AG08395 (cell line): Measurements from ENCODE around the gene MMP24OS.

Experiments
- DNase-seq: peaks from one replicate; pipeline ENCODE4 v3.0.0; 2012; ENCODE audit warnings: mixed read lengths, low spot score

Gene MMP24OS

DNA sequence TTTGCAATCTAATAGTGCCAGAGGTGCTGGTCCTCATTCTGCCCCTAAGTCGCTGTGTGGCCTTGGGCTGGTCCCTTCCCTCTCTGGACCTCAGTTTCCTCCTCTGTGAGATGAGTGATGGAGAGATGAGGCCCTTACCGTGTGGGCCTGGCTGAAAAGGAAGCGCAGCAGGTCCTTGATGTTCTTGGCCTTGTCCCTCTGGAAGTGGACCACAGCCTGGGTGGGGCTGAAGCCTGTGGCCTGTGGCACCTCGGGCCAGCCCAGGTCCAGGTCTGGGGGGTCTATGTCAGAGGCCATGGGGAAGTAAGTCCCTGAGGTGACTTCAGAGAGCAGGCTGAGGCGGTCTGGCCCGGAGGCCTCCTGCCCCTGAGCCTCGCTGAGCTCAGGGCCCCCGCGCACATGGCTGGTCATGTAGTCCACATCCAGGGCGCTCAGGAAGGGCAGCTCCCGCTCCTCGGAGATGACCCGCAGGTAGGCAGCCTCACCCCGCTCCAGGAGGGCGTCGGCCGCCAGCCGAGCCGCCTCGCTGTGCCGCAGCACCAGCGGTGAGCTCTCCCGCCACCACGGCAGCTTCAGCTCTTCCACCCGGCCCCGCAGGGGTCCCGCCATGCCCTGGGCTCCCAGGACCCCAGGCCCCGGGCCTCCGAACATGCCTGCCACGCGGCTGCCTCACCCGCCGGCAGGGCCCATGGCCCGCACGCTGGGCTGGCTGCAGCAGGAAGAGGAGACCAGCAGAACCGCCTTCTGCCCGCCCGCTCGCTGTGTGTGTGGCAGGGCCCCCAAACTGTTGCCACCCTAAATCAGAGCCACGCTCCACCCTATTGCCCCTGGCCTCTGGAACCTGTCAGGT, 14.0 kb upstream of the MMP24OS start, which contains the start of gene FAM83C:
Gene FAM83C, minus strand, starts transcription at position 772 of the 850 bp plus-strand sequence. Its CDS starts 121 bp downstream, at position 651.
- DNase-seq = no peak

DNA sequence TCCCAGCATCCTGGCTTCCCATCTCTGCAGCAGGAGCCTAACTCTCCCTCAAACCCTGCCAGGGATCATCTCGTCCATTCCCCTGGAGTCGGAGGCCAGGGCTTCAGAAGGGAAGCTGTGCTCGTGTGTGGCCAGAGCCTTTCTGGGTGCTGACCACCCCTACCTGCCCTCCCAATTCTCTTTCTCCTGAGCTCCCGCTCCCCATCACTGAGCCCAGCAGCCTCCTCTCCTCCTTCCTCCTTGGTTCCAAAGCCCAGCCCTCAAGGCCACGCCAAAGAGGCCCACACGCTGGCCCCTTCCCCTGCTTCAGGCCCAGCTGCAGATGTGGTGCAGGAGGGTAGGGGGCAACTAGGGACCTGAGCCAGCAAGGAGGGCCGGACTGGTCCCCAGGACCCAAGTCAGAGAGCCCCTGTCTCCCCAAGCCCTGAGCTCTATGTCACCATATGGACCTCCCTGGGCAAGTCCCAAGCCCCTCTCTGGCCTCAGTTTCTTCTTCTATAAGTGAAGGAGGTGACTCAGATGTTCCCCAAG, 13.0 kb upstream of the MMP24OS start:
- no peak for DNase-seq

DNA sequence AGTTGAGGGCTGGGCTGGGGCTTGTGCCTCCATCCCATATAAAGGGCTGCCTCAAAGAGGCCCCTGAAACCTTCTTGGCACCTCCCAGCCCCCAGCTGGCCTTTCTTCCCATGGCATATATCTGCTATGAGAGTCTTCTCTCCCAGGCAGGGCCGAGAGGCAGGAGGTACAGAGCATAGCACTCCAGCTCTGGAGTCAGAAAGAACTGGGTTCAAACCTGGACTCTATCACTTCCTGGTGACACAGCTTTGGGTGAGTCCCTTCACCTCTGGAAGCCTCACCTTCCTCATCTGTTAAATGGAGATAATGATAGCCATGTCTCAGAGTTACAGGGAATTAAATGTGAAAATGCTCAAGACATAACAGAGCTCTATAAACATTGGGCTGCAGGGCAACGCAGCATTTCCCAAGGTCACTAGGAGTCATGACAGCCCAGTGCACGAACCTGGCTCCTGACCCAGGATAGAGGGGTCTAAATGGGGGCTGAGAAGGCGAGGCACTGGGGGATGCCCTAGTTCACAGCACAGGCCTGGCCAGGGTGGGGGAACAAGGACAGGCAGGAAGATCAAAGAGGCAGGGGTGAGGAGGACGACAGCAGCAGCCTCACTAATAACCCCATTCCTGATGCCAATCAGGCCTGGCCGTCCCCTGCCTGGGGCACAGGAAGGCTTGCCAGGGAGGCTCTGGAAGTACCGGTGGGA, 12.4 kb upstream of the MMP24OS start:
- DNase-seq = no peak

DNA sequence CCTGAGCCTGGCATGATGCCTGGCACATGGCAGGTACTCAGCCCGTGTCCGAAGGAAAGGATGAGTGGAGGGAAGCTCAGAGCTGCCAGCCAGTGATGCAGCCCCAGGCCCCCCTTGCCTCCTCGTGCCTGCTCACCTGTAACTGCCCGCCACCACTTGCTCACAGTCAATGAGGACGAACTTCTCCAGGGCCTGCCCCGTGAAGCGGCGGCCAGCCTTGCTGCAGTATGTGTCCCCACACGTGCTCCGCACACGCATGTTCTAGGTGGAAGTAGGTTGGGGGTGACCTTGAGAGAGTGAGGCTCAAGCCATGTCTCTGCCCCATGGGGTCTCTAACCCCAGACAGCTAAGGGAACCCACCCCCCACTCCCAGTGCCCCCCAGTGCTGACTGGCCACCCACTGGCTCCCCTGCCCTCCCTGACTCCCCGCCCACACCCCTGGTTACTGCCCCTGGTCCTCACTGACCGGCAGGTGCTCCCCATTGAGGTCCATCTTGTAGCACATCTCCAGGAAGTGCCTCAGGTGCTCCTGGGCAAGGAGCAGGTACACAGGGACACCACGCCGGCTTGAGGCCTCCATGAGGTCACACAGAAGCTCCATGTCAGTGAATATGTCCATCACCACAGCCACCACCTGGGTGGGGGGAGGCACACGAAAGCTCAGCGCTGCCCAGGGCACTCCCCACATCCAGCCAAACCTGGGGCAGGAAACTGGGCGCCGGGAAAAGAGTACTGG, 10.6 kb upstream of the MMP24OS start:
- DNase-seq = no peak

DNA sequence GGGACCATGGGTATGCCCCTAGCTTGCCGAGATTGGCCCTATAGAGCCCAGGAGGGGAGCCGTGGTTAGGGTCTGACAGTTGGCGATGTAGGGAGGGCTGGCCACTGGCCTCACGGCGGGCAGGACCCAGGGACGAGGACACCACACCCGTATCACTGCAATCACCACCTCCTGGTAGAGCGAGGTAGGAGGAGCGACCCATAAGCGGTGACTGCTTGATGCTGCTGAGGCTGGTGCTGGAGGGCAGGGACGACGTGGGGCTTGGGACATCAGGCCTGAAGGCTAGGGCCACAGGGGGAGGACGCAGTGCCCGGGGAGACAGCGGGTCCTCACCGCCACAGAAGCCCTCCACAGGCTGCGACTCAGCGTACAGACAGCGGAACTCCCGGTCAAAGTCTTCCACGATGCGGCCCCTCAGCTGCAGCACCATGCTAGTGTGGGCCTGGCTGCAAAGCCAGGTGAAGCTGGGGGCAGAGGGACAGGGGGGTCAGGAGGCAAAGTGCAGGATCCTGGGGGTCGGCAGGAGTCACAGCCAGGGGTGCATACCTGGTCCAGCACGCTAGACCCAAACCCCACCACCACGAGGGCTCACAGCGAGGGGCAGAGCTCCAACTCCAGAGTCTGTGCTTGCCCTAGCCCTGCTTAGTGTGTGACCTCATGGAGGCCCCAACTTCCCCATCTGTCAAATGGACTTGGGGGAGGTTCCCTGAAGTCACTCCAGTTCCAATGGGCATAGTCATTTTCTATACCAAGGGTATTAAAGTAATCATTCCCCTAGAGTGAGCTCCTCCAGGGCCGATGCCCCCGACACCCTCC, 9.8 kb upstream of the MMP24OS start:
- no peak for DNase-seq

DNA sequence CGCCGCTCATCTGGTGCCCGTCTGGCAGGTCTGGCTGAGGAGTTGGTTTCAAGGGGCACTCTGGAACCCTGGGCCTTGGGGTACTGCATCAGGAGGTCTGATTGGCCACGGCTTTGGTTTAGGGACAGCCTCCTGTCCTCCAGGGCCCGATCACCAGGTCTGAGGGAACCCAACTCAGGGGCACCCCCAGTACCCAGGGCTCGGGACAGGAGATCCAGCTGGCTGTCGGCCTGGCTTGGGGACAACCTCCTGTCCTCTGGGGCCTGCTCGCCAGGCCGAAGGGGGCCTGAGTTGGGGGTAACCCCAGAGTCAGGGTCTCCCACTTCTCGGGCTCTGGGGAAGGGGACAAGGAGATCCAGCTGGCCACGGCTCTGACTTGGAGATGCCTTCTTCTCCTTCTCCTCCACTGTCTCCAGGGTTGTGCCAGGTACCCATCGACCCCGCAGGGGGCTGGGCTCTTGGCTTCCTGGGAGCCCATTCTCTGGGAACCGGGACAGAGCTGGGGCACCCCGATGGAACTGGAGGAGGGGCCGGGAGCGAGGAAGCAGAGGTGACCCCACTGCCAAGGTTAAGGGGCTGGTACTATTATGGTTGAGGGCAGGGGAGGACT, 9.1 kb upstream of the MMP24OS start:
- no peak for DNase-seq

DNA sequence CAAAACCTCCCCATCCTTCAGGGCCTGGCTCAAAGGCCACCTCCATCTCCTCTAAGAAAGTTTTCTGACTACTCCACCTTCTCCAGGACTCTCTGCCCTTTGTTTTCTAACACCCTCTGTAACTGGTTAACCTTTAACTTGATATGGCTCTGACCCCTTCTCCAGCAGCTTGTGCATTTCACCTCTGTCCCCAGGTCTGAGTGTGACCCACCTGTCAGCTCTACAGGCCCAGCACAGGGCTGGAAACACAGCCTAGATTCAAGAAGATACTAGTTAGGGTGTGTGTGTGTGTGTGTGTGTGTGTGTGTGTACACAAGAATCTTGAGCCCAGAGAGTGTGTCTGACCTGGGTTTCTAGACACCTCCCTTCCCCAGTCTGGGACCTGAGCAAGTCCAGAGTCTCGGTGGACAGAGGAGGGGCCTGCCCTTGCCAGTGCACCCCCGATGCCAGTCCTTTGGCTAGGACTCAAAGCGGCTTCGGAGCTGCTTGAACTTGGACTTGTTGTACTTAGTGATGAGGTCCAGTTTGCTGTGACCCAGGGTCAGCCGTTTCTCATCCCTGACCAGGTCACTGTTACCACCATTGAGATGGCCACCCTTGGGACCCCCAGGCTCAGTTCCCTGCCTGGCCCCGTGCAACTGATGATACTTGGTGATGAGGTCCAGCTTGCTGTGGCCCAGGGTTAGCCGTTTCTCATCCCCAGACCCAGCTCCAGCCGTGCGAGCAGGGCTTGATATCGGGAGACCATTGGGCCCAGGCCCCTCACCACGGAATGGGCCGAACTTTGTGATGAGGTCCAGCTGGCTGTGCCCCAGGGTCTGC, 8.4 kb upstream of the MMP24OS start:
- no peak for DNase-seq

DNA sequence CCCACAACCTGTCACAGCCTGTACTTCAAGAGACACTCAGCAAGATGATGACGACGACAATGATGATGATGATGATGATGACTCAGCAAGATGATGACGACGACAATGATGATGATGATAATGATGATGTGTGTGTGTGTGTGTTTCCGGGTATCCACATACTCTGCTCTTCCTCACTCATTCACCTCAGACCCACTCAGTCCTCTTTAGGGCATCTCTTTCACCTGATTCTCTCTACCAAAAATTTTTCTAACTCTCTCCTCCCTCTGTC, 7.8 kb upstream of the MMP24OS start:
- DNase-seq = no peak

DNA sequence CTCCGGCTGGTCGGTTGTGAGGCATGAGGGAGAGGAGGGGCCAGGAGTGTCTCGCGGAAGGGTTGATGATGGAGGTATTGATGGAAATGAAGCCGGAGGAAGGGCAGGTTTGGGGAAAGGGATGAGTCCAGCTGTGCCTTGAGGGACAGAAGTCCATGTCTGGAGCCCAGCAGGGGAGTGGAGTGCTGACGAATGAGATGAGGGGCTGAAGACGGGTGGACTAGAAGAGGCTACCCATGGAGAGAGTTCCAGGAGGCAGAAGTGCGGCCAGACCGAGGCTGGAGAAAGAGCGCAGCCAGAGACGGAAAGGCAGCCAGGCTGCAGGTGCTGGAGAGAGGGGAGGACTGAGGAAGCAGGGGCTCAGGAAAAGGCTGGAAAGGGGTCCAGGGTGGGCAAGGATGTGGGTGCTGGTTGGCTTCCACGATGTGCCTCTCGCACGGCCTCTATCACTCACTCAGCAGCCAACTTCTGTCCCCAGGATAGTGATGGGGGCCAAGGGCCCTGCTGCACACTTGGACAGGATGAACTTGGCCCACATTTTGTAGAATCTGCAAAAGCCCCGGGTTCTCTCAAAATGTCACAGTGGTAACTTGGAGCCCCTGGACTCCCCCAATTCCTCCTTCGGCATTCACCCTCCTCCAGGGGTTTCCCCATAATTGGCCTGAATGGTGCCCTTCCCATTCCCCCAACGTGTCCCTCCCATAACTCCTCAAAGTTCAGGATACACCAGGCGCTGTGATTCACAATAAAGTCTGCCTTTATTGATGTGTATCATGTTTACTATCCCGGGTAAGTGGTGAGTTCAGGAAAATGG, 7.3 kb upstream of the MMP24OS start:
- DNase-seq = no peak

DNA sequence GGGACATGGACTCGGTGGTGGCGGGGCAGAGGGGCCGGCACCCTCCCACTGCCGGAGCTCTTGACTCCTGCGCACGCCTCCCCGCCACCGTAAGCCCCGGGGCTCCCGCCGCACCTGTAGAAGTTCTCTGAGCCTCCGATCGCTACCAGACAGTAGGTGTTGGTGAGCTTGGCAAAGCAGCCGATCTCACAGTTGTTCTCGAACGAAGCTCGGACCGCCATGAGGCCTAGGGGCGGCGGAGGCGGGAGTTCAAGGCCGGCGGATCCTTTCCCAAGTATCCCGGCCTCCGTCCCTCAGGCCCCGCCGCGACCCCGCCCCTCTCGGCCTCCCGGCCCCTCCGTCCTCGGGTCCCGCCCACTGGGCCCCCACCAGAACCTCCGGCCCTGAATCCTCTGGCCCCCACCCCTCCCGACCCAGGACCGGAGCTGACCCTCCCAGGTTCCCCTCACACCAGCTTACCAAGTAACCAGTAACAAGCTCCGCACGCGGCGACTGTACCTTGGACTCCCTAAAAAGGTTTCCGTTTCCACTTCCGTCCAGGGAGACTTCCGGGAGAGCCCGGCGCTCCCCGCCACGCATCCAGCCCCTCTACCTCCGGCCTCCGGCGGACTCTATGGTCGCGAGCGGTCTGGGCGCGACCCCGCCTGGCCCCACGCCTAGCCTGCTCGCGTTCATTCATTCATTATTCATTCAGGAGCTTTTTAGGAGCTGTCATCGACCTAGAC, 6.5 kb upstream of the MMP24OS start, which contains the start of gene EIF6:
Gene EIF6, minus strand, starts transcription at position 506 of the 725 bp plus-strand sequence. Its CDS starts 285 bp downstream, at position 221.
- peak; percentile 91 for DNase-seq

DNA sequence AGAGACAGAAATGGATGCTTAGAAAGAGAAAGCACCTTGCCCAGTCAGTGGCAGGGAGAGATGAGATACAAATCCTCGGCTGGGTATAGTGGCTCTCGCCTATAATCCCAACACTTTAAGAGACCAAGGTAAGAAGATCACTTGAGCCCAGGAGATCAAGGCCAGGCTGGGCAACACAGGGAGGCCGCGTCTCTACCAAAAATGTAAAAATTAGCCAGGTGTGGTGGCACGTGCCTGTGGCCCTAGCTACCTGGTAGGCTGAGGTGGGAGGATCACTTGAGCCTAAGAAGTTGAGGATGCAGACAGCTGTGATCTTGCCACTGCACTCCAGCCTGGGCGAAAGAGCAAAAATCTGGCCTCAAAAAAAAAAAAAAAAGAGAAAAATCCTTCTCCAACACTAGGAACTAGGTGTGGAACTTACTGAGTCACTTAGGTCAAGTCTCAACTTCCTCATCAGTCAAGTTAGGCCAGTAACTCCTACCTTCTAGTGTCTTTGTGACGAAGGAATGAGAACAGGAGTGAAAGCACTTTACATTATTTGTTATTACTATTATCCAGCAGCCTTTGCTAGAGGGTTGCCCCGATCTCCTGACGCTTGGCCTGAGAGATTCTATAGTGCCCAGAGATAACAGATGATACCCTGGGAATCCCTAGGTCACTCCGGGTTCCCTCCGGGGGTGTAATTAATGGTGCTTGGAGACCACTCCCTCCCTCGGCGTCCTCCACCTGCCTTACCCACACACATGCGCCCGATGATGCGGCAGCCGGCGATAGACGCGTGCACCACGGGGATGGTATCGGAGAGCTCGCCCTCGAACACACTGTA, 5.7 kb upstream of the MMP24OS start:
- DNase-seq = no peak

DNA sequence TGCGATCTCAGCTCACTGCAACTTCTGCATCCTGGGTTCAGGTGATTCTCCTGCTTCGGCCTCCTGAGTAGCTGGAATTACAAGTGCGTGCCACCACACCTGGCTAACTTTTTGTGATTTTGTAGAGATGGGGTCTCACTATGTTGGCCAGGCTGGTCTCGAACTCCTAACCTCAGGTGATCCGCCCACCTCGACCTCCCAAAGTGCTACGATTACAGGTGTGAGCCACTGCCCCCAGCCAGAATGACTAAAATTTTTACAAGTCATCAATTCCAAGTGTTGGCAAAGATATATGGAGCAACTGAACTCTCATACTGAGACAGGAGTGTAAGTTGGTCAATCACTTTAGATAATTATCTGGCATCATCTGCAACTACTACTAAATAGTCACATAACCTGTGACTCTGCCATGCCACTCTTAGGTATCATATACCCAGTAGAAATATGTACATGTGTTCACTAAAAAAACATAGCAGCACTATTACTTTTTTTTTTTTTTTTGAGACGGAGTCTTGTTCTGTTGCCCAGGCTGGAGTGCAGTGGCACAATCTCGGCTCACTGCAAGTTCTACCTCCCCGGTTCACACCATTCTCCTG, 3.7 kb upstream of the MMP24OS start:
- DNase-seq = no peak

DNA sequence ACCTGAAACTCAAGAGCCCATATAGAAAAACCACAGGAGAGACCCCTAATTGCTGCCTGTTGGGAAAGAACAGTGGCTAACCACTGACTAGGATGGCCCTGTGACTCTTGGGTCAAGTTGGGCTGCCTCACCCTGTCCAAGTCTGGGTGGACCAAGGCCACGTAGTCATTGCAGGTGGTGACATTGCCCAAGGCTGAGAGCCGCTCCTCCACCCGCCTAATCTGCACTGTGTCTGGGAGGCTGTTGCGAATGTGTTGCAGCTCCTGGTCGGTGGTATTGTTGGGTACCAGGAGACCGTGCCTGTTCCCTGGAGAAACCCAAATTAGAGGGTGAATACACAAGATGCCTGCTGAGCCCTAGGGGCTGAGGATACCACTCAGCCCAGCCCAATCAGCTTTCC, 2.6 kb upstream of the MMP24OS start:
- no peak for DNase-seq

DNA sequence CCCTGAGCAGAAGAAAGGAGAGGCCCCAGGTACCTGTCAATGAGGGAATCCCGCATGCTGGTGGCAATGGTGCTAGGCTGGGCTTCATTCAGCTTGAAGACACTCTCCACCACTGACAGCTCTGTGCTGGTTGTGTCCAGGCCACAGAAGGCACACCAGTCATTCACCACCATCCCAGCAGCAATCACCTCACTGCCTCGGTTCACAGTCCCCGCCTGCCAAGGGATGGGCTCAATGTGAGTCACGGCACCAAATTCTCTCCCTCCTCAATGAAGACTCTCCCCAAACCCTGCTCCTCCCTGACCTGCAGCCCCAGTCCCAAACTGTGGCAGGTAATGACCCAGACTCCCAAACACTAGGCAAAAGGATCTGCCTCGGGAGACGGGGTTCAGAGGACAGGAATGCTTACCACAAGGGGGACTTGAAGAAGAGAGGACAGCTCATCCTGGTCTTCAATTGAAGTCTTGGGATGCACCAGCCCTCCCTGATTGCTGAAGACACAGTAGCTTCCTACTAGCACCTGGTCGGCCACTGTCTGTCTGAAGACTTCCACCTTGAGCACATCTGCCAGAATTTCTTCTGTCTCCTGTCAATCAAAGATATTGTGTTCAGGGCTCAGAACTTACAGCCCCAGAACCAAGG, 1.7 kb upstream of the MMP24OS start:
- DNase-seq = no peak

DNA sequence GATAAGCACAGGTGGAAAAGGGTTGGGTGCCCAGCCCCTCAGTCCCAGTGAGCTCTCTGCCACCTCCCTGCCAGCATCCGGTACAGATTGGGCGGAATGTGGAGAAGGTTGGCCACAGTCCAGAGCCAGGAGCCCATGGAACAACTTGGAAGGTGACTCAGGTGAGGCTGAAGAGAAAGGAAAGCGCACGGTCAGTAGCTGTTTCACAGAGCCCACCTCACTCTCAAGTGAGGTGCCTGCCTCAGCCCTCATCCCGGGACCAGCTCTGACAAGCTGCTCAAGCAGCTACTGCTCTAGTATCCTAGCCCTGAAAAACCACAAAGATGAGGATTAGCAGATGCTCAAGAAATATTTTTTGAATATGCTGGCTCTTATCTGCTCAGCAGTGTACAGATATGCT, 1.1 kb upstream of the MMP24OS start:
- no peak for DNase-seq

DNA sequence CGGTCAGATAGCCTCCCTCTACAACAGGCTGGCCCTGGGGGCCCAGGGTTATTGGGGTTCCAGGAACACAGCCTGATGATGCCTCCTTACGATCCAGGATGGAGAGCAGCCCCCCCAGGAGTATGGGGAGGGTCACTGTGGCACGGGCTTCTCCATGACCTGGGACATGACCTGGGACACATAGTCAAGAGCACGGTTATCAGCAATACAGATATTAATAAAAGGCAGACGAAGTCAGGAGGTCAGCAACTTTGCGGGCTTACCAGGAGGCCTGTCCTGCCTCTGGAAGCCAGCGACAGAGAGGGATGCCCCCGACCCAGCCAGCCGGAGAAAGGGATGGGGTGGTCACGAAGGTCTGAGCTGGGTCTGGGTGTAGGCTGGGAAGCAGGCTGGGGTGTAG, 795 bp downstream of the MMP24OS start:
- DNase-seq = no peak

DNA sequence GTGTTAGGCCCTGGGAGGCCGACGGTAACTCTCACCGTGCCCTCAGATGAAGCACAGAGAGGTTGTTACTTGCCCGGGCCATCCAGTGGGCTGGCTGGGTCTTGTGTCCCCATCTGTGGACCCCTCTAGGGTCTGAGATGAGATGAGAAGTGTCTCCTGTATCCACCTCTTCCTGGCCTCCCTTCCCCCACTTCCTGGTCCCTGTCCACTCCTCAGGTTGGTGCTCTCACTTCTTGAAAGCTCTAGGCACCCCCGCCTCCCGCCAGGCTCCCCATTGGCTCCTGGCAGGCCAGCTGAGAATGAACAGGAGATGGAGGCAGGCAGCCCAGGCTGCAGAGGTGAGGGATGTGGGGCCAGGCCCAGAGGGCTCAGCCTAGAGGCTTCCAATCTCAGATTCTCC, 1.5 kb downstream of the MMP24OS start:
- no peak for DNase-seq
